GM20000 (cell line): ENCODE results near the gene SNX13.

ENCODE experiments used
- DNase-seq: peaks from one replicate; pipeline ENCODE4 v3.0.0; 2012; ENCODE audit warnings: low spot score
- TF ChIP-seq, protein P1 (sequence below): IDR thresholded peaks from 2 replicates; pipeline ENCODE4 v1.5.1; 2012; ENCODE audit warnings: mild to moderate bottlenecking, control low read depth; ENCODE audit errors: extremely low read depth, missing control alignments

The SNX13 gene

GRCh38 chr7:17936321-17936720 is 4.0 kb downstream of the SNX13 start:
- TF ChIP-seq, protein P1, sequence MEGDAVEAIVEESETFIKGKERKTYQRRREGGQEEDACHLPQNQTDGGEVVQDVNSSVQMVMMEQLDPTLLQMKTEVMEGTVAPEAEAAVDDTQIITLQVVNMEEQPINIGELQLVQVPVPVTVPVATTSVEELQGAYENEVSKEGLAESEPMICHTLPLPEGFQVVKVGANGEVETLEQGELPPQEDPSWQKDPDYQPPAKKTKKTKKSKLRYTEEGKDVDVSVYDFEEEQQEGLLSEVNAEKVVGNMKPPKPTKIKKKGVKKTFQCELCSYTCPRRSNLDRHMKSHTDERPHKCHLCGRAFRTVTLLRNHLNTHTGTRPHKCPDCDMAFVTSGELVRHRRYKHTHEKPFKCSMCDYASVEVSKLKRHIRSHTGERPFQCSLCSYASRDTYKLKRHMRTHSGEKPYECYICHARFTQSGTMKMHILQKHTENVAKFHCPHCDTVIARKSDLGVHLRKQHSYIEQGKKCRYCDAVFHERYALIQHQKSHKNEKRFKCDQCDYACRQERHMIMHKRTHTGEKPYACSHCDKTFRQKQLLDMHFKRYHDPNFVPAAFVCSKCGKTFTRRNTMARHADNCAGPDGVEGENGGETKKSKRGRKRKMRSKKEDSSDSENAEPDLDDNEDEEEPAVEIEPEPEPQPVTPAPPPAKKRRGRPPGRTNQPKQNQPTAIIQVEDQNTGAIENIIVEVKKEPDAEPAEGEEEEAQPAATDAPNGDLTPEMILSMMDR, result no peak
- no peak for DNase-seq

GRCh38 chr7:17934612-17935240 is 5.6 kb downstream of the SNX13 start:
- DNase-seq, result no peak
- TF ChIP-seq, protein P1, result no peak

- DNase-seq, result no peak
- TF ChIP-seq, protein P1, result no peak
Measured at GRCh38 chr7:17934094-17934493, 6.2 kb downstream of the SNX13 start.

- no peak for DNase-seq
- TF ChIP-seq, protein P1, result no peak
Measured at GRCh38 chr7:17932770-17933169, 7.5 kb downstream of the SNX13 start.

GRCh38 chr7:17931069-17931468 is 9.2 kb downstream of the SNX13 start:
- TF ChIP-seq, protein P1, result no peak
- DNase-seq, result no peak

GRCh38 chr7:17930546-17930945 is 9.7 kb downstream of the SNX13 start:
- no peak for DNase-seq
- TF ChIP-seq, protein P1, result no peak

DNA sequence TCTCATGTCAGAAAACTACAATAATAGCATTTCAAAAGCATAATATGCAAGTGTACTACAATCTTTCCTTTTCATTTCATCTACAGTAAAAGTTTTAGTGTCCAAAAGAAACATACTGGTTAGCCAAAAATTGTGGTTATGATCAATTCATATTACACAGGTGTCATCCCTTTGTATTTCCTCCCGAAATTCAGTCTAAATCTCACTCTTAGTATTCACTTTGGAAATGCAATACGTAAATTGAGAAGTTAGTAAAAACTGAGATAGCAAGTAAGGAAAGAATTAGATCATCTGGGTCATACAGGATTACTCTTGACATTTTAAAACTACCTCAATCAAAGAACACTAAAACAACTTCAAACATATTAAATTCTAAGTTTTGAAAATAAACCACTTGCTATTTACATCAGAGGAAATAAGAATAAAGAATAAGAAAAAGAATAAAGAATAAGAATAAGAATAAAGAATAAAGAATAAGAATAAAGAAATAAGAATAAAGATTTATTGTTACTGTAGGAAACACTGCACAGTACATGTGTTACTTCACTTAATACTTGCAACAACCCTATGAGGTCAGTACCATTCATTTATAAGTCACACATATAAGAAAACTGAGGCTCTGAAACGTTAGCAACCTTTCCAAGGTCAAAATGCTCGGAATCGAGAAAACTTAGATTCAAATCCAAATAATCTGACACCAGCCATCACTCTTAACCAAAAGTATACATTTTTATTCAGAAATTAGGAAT is 10.5 kb downstream of the SNX13 start:
- TF ChIP-seq, protein P1, result no peak
- no peak for DNase-seq
